ENCODE results near the gene EIF2B1.

Gene EIF2B1

GRCh38 chr12:123645380-123645779, 11.9 kb upstream of the EIF2B1 start (continued):
- TF ChIP-seq, protein P1, sequence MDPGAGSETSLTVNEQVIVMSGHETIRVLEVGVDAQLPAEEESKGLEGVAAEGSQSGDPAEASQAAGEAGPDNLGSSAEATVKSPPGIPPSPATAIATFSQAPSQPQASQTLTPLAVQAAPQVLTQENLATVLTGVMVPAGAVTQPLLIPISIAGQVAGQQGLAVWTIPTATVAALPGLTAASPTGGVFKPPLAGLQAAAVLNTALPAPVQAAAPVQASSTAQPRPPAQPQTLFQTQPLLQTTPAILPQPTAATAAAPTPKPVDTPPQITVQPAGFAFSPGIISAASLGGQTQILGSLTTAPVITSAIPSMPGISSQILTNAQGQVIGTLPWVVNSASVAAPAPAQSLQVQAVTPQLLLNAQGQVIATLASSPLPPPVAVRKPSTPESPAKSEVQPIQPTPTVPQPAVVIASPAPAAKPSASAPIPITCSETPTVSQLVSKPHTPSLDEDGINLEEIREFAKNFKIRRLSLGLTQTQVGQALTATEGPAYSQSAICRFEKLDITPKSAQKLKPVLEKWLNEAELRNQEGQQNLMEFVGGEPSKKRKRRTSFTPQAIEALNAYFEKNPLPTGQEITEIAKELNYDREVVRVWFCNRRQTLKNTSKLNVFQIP (CRISPR knock-in tag; IDR thresholded peaks at IDR 0.05; ENCODE audit: borderline replicate concordance, low read depth): no peak
- TF ChIP-seq ZNF8 (CRISPR knock-in tag; IDR thresholded peaks at IDR 0.05): no peak
- TF ChIP-seq, protein P2, sequence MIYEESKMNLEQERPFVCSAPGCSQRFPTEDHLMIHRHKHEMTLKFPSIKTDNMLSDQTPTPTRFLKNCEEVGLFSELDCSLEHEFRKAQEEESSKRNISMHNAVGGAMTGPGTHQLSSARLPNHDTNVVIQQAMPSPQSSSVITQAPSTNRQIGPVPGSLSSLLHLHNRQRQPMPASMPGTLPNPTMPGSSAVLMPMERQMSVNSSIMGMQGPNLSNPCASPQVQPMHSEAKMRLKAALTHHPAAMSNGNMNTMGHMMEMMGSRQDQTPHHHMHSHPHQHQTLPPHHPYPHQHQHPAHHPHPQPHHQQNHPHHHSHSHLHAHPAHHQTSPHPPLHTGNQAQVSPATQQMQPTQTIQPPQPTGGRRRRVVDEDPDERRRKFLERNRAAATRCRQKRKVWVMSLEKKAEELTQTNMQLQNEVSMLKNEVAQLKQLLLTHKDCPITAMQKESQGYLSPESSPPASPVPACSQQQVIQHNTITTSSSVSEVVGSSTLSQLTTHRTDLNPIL (CRISPR knock-in tag; IDR thresholded peaks at IDR 0.05; ENCODE audit: low read depth): no peak
- TF ChIP-seq SNAI2 (CRISPR knock-in tag; IDR thresholded peaks at IDR 0.05): no peak
- TF ChIP-seq TOX (CRISPR knock-in tag; IDR thresholded peaks at IDR 0.05; ENCODE audit: borderline replicate concordance): no peak

DNA sequence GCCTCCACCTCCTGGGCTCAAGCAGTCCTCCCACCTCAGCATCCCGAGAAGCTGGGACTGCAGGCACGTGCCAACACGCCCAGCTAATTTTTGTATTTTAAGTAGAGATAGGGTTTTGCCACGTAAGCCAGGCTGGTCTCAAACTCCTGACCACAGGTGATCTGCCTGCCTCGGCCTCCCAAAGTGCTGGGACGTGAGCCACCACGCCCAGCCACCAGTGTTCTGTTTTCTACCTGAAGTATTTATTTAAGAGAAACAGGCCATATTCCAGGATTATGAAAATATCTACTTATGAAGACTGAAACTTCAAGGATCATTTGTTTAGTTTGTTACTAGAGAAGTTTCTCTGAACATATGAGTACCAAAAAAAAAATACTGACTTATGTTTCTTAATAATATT, 10.4 kb upstream of the EIF2B1 start:
- TF ChIP-seq PATZ1 (CRISPR knock-in tag; IDR thresholded peaks at IDR 0.05; ENCODE audit: borderline replicate concordance) (no peak), GLIS3 (CRISPR knock-in tag; IDR thresholded peaks at IDR 0.05) (no peak), ISL1 (CRISPR knock-in tag; IDR thresholded peaks at IDR 0.05) (no peak), ESRRG (CRISPR knock-in tag; IDR thresholded peaks at IDR 0.05) (no peak), CSDC2 (CRISPR knock-in tag; IDR thresholded peaks at IDR 0.05) (no peak), BACH2 (CRISPR knock-in tag; IDR thresholded peaks at IDR 0.05; ENCODE audit: borderline replicate concordance) (no peak), ARNTL (CRISPR knock-in tag; IDR thresholded peaks at IDR 0.05; ENCODE audit: borderline replicate concordance, low read depth) (no peak), TOX (CRISPR knock-in tag; IDR thresholded peaks at IDR 0.05; ENCODE audit: borderline replicate concordance) (no peak), ZNF8 (CRISPR knock-in tag; IDR thresholded peaks at IDR 0.05) (no peak)
- TF ChIP-seq, protein P3, sequence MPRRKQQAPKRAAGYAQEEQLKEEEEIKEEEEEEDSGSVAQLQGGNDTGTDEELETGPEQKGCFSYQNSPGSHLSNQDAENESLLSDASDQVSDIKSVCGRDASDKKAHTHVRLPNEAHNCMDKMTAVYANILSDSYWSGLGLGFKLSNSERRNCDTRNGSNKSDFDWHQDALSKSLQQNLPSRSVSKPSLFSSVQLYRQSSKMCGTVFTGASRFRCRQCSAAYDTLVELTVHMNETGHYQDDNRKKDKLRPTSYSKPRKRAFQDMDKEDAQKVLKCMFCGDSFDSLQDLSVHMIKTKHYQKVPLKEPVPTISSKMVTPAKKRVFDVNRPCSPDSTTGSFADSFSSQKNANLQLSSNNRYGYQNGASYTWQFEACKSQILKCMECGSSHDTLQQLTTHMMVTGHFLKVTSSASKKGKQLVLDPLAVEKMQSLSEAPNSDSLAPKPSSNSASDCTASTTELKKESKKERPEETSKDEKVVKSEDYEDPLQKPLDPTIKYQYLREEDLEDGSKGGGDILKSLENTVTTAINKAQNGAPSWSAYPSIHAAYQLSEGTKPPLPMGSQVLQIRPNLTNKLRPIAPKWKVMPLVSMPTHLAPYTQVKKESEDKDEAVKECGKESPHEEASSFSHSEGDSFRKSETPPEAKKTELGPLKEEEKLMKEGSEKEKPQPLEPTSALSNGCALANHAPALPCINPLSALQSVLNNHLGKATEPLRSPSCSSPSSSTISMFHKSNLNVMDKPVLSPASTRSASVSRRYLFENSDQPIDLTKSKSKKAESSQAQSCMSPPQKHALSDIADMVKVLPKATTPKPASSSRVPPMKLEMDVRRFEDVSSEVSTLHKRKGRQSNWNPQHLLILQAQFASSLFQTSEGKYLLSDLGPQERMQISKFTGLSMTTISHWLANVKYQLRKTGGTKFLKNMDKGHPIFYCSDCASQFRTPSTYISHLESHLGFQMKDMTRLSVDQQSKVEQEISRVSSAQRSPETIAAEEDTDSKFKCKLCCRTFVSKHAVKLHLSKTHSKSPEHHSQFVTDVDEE (CRISPR knock-in tag; IDR thresholded peaks at IDR 0.05): no peak
- TF ChIP-seq, protein P1 (CRISPR knock-in tag; IDR thresholded peaks at IDR 0.05; ENCODE audit: borderline replicate concordance, low read depth): no peak
- TF ChIP-seq, protein P4, sequence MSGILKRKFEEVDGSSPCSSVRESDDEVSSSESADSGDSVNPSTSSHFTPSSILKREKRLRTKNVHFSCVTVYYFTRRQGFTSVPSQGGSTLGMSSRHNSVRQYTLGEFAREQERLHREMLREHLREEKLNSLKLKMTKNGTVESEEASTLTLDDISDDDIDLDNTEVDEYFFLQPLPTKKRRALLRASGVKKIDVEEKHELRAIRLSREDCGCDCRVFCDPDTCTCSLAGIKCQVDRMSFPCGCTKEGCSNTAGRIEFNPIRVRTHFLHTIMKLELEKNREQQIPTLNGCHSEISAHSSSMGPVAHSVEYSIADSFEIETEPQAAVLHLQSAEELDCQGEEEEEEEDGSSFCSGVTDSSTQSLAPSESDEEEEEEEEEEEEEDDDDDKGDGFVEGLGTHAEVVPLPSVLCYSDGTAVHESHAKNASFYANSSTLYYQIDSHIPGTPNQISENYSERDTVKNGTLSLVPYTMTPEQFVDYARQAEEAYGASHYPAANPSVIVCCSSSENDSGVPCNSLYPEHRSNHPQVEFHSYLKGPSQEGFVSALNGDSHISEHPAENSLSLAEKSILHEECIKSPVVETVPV (CRISPR knock-in tag; IDR thresholded peaks at IDR 0.05): no peak
- ATAC-seq: no peak

- TF ChIP-seq CSDC2 (CRISPR knock-in tag; IDR thresholded peaks at IDR 0.05) (no peak), GLIS3 (CRISPR knock-in tag; IDR thresholded peaks at IDR 0.05) (no peak), ZNF565 (CRISPR knock-in tag; conservative IDR thresholded peaks at IDR 0.05; ENCODE audit: low read depth) (no peak), OSR1 (CRISPR knock-in tag; IDR thresholded peaks at IDR 0.05) (no peak), TOX (CRISPR knock-in tag; IDR thresholded peaks at IDR 0.05; ENCODE audit: borderline replicate concordance) (no peak), SNAI2 (CRISPR knock-in tag; IDR thresholded peaks at IDR 0.05) (no peak), ARNTL (CRISPR knock-in tag; IDR thresholded peaks at IDR 0.05; ENCODE audit: borderline replicate concordance, low read depth) (no peak), ZC3H10 (CRISPR knock-in tag; IDR thresholded peaks at IDR 0.05) (no peak), BACH2 (CRISPR knock-in tag; IDR thresholded peaks at IDR 0.05; ENCODE audit: borderline replicate concordance) (no peak), ESRRG (CRISPR knock-in tag; IDR thresholded peaks at IDR 0.05) (no peak)
- TF ChIP-seq, protein P1 (CRISPR knock-in tag; IDR thresholded peaks at IDR 0.05; ENCODE audit: borderline replicate concordance, low read depth): no peak
- TF ChIP-seq, protein P4 (CRISPR knock-in tag; IDR thresholded peaks at IDR 0.05): no peak
- ATAC-seq: peak; percentile 8; the same call in 2 of the 3 replicates
Observed at GRCh38 chr12:123634142-123634561, 666 bp upstream of the EIF2B1 start.
